ENCODE data around the gene LCNL1. TPM values are rescaled to one million over a fixed set of nuclear protein-coding genes. Genes with fewer than 3 reads are reported as not detected.

Gene LCNL1
- not detected for total RNA-seq

DNA sequence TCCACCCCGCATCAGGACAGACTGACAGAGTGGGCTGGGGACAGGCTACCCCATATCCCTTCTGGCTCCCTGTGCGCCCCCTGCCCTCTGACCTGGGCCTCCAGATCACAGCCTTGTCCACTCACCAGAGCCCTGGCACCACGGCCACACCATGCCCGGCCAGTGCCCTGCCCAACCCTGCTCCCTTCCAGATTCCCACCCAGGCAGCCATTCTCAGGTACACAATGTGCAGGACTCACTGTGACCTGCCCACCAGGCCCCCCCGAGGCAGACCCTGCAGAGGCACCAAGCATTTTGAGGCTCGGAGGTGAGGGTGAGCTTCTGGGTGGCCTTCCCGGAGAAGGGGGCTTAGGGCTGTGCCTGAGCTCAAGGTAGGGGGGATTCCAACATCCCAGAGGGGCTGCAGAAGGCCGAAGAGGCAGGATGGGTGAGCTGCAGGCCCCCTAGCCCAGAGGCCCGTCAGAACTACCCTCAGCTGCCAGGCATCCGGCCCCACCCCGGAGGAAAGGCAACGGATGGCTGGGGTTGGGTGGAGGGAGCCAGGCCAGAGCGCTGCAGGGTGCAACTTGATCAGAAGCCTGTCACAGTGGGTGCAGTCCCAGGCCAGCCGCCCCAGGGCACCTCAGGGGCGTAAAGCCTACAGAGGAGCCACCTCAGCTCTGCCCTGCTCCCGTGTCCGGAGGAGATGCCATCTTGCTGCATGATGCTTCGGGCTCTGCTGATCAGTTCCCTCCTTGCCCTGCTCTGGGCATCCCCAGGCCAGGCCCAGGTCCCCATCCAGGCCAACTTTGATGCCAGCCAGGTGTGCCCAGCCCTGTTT, at the start of gene LCNL1:
Gene LCNL1, plus strand, starts transcription at position 762 of the 820 bp plus-strand sequence. CDS start 594 bp downstream, outside the sequence.

DNA sequence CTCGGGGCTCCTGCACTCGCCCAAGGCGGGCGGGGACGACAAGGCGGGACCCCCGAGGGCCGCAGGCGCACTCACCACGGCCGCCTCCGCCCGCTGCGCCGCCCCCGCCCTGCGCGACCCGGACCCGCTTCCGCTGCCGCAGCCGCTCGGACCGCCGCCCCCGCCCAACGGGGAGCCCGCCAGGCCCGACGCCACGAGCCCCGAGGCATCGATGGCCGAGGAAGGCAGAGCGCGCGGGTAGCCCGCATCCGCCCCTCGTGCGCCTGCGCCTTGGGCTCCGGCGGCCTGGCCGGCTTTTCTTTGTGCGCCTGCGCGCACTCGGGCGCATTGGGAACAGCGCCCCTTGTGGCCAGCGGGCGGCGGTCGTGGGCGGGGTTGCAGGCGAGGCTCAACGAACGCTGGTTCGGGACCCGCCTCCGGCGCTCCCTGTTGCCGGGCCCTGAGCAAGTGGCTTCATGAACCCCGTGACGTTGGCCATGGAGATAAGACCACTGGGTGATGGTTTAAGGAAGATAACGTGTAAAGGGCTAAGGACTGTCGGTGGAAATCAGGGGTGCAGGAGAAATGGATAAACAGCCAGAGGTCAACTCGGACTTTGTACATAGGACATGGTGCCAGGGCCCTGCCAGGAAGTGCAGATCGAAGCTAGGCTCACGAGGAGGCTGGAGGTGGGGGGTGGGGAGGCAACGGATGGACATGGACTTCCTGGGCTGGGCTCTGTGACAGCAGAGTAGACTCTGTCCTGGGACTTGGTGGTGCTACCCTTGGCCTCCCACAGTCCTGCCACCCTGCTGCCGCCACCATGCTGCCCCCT, 38.1 kb upstream of the LCNL1 start, which contains the start of the genes C8G and FBXW5:
Gene C8G, plus strand, starts transcription at position 725 of the 814 bp plus-strand sequence. Its CDS starts 78 bp downstream, at position 803.
Gene FBXW5, minus strand, starts transcription at position 220 of the 814 bp plus-strand sequence. CDS start 655 bp downstream, outside the sequence.

DNA sequence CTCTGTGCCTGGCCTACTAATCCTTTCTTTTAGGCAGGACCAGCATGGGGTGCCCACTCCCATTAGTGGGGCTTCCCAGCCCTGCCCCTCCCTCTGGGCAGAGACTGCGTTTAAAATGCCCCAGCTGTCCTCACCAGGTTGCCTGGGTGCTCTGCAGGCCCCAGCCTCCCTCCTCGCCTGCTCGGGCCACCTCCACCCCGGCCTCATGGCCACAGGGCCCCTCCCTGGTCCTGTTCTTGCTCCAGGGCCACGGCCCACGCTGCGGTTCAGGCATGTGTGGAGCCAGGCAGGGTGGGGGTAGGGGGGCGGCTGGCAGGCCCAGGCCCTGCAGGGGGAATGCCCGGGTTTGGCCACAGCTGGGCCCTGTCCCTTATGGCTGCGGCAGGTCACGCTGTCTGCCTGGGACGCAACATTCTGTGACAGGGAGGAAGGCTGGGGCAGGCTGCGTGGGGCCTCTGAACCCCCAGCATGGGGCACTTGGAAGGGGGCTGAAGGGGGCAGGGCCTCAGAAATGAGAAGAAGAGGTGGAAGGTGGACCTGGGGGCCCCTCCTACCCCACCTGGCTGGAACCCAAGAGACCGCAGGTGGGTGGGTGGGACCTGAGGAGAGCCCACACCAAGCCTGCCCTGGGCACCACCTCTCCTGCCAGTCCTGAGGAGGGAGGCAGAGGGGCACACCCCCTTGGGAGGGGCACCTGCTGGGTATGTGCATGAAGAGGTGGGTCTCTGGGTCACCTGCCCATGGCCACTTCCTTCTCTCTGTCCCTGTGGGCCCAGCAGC, 31.1 kb upstream of the LCNL1 start, which contains the start of gene LCN12:
Gene LCN12, plus strand, starts transcription at position 733 of the 780 bp plus-strand sequence. CDS start 55 bp downstream, outside the sequence.

DNA sequence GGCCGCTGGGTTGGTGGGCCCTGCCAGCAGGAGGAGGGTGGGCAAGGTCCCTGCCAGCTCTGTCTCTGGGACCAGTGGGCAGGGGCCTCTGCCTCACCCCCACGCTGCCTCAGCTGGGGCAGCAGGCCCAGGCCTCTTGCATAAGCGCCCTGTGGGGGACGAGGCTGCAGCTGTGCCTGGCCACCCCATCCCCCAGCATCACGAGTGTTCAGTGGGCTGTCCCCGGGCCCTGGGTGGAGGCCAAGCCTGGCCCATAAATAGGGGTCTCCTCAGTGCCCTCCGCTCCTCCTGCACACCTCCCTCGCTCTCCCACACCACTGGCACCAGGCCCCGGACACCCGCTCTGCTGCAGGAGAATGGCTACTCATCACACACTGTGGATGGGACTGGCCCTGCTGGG, 5.6 kb upstream of the LCNL1 start, which contains the start of gene PTGDS:
Gene PTGDS, plus strand, starts transcription at position 282 of the 400 bp plus-strand sequence. Its CDS starts 75 bp downstream, at position 357.

DNA sequence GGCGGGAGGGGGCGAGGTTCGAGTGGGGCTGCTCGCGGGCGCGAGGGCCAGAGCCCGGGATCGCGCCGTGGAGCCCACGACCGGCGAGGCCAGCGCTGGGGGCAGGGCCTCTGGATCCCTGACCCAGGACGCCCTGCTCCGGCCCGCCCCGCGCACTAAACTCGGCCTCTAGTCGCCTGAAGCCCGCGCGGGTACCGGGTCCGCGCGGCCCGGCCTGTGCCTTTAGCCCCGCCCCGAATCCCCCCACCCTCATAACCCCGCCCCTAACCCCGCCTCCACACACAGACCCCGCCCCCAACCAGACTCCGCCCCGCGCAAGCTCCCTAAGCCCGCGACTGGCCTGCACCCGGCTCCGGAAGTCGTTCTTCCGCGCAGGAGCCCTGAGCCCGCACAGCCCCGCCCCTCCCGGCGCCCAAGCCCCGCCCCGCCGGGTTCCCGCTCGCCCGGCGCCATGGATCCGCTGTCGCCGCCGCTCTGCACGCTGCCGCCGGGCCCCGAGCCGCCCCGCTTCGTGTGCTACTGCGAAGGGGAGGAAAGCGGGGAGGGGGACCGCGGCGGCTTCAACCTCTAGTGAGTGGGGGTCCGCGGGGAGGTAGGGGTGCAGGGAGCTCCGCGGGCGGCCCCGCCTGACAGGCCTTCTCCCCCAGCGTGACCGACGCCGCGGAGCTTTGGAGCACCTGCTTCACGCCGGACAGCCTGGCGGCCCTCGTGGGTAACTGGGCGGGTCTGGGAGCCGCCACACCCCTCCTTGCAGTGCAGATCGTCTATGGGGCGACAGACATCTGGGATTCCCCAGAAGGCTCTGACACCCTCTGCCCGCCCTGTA, 9.4 kb downstream of the LCNL1 start, which contains the start of gene PAXX:
Gene PAXX, plus strand, starts transcription at position 430 of the 826 bp plus-strand sequence. Its CDS starts 22 bp downstream, at position 452.

DNA sequence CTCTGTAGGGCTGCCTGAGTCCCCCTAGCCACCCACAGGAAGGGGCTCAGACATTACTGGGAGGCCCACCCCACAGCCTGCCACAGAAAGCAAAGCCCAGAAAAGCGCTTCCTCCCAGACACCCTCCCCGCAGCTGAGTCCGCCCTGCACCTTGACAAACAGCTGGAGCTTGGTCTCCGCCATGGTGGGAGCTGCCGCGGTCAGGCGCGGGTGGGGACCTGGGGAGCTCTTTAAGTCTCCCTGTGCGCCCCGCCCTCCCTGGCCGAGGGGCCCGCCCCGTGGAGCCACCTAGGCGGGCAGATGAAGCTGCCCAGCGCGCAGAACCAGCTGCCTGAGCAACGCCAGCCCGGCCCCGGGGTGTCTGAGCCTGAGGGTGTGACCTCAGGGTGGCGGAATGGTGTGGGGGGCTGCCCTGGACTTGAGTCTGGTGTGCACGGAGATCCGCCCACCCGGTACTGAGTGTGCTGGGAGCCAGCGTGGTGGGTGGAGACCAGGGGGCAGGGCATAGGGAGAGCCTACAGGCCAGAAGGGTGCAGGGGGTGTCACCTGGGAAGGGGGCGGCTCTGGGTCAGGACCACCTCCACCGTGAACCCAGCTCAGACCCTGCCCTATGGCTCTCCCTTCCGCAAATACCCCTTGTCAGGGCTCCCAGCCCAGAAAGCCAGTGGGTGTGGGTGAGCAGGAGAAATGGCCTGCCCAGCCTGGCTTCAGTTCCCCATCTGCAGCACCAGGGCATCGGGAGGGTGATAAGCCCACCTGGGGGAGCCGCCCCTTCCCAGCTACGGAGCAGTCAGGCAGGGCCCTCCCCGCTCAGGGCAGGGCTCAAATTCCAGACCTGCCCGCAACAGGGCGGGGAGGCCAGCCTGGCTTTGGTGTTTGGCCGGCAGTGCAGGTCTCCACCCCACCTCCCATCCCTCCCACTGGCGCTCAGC, 13.8 kb downstream of the LCNL1 start, which contains the start of gene CLIC3:
Gene CLIC3, minus strand, starts transcription at position 208 of the 932 bp plus-strand sequence. Its CDS starts 25 bp downstream, at position 183.

DNA sequence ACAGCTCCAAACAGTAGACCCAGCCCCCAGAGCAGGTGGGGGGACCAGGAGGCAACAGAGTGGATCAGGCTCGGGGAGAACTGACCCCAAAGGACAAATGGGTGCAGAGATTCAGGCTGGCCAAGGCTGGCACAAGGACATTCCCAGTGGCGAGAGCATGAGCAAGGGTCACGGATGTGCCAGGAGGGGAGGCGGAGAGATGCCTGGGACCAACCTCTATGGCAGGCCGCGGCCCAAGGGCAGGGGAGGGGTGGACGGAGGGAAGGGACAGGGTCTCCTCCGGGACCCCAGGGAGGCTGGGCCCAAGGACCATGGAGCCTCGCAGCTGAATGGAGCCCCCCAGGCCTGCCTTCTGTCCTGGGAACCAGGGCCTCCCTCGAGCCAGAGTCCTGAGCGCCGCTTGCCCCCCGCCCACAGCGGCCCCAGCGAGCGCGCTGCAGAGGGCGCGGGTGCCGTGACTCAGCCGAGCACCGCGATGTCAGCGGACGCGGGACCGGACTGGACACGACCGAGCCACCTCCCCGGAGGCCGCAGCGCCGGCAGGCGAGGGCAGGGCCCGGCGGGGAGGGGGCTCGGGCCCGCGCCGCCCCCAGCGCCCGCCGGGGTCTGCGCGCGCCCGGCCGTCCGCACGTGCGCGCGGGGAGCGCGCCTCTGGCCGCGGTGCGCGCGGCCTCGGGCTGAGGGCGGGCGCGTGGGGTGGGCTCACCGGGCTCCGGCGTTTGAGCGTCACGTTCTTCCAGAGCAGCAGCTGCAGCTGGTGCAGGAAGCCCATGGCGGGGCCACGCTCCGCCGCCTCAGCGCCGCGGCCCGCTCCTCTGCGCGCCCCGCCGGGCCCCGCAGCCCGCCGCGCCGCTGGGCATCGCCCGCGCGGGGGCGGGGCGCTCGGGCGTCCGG, 44.8 kb downstream of the LCNL1 start, which contains the start of gene ABCA2:
Gene ABCA2, minus strand, starts transcription at position 869 of the 894 bp plus-strand sequence. Its CDS starts 97 bp downstream, at position 772.

DNA sequence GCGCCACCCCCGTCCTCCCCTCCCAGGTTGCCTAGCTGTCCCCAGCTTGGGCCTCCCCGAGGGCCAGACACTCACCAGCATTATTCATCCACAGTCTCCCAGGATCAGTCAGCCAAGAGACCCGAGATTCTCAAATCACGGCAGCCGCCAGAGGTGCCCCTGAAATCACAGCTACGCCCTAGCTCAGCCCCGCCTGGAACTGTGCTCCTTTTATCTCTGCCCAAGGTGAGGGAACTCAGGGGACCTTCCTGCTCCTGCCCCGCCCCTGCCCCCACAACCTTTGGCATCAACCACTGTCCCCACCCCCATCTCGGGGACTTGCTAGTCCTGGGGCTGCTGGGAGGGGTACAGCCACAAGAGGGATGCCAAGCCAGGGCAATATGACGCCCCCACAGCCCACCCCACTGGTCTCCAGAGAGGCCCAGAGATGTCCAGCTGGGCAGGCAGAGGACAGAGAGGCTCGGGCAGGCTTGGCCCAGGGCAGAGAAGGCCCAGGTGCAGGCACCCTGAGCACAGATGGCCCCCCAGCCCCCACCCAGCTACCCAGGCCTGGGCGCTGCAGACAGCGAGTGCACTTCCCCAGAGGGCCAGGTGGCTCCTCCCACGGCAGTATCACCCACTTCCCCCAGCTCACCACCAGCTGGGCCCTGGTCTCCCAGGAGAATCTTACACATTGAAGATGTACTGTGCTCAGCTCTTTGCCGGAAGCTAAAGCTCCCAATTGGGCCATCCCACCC, 49.3 kb downstream of the LCNL1 start, which contains the start of gene FUT7:
Gene FUT7, minus strand, starts transcription at position 185 of the 737 bp plus-strand sequence. Its CDS starts 97 bp downstream, at position 88.

Other genes starting within 250 kb of the LCNL1 start
- gene LCN10, start 240.1 kb upstream of the LCNL1 start, total RNA-seq, result not detected
- gene LCN6, start 234.5 kb upstream of the LCNL1 start, total RNA-seq, result not detected
- gene LCN8, start 224.8 kb upstream of the LCNL1 start, total RNA-seq, result not detected
- not detected for gene LCN15, start 218.5 kb upstream of the LCNL1 start, total RNA-seq
- gene TMEM141, start 191.6 kb upstream of the LCNL1 start, total RNA-seq, result 10 to 100 TPM; 42.3 to 55.4 TPM
- gene CCDC183, start 186.7 kb upstream of the LCNL1 start, total RNA-seq, result under 1 TPM; 0.67 to 0.69 TPM
- 100 to 1,000 TPM in 1 of 2 donors, 10 to 100 TPM in 1; 84.3 to 100 TPM for gene RABL6, start 175.0 kb upstream of the LCNL1 start, total RNA-seq
- gene AJM1, start 140.5 kb upstream of the LCNL1 start, total RNA-seq, result under 1 TPM; 0.33 to 0.34 TPM
- 10 to 100 TPM; 40.0 to 51.6 TPM for gene PHPT1, start 133.6 kb upstream of the LCNL1 start, total RNA-seq
- gene MAMDC4, start 130.6 kb upstream of the LCNL1 start, total RNA-seq, result under 1 TPM; 0.67 to 0.69 TPM
- gene EDF1, start 116.7 kb upstream of the LCNL1 start, total RNA-seq, result 100 to 1,000 TPM; 181 to 217 TPM
- gene TRAF2, start 96.5 kb upstream of the LCNL1 start, total RNA-seq, result 10 to 100 TPM; 18.9 to 27.3 TPM
- gene FBXW5, start 38.3 kb upstream of the LCNL1 start, total RNA-seq, result 100 to 1,000 TPM; 140 to 142 TPM
- gene C8G, start 37.8 kb upstream of the LCNL1 start, total RNA-seq, result under 1 TPM in 1 of 2 donors, not detected in 1; under 0.01 TPM
- gene LCN12, start 30.7 kb upstream of the LCNL1 start, total RNA-seq, result not detected
- gene PTGDS, start 5.5 kb upstream of the LCNL1 start, total RNA-seq, result not detected
- 10 to 100 TPM; 15.1 to 20.6 TPM for gene PAXX, start 9.4 kb downstream of the LCNL1 start, total RNA-seq
- gene CLIC3, start 13.6 kb downstream of the LCNL1 start, total RNA-seq, result not detected
- gene ABCA2, start 45.2 kb downstream of the LCNL1 start, total RNA-seq, result 10 to 100 TPM in 1 of 2 donors, 1 to 10 TPM in 1; 6.0 to 15.5 TPM
- not detected for gene FUT7, start 49.1 kb downstream of the LCNL1 start, total RNA-seq
- 1 to 10 TPM; 4.8 to 5.7 TPM for gene NPDC1, start 63.2 kb downstream of the LCNL1 start, total RNA-seq
- not detected for gene ENTPD2, start 71.1 kb downstream of the LCNL1 start, total RNA-seq
- 10 to 100 TPM in 1 of 2 donors, 1 to 10 TPM in 1; 5.5 to 12.0 TPM for gene SAPCD2, start 87.6 kb downstream of the LCNL1 start, total RNA-seq
- 10 to 100 TPM; 27.0 to 34.4 TPM for gene UAP1L1, start 94.5 kb downstream of the LCNL1 start, total RNA-seq
- gene MAN1B1, start 104.0 kb downstream of the LCNL1 start, total RNA-seq, result 10 to 100 TPM; 44.3 to 55.7 TPM
- 100 to 1,000 TPM in 1 of 2 donors, 10 to 100 TPM in 1; 90.9 to 110 TPM for gene DPP7, start 131.7 kb downstream of the LCNL1 start, total RNA-seq
- gene GRIN1, start 156.2 kb downstream of the LCNL1 start, total RNA-seq, result not detected
- gene LRRC26, start 187.1 kb downstream of the LCNL1 start, total RNA-seq, result not detected
- not detected for gene TMEM210, start 189.1 kb downstream of the LCNL1 start, total RNA-seq
- 10 to 100 TPM; 20.6 to 25.6 TPM for gene ANAPC2, start 205.6 kb downstream of the LCNL1 start, total RNA-seq
- gene SSNA1, start 205.7 kb downstream of the LCNL1 start, total RNA-seq, result 100 to 1,000 TPM in 1 of 2 donors, 10 to 100 TPM in 1; 70.2 to 109 TPM
- gene TPRN, start 217.7 kb downstream of the LCNL1 start, total RNA-seq, result 10 to 100 TPM in 1 of 2 donors, 1 to 10 TPM in 1; 7.7 to 12.7 TPM
- gene TMEM203, start 222.7 kb downstream of the LCNL1 start, total RNA-seq, result 10 to 100 TPM; 34.1 to 43.6 TPM
- 10 to 100 TPM; 12.4 to 16.0 TPM for gene NDOR1, start 222.7 kb downstream of the LCNL1 start, total RNA-seq
- gene RNF208, start 239.2 kb downstream of the LCNL1 start, total RNA-seq, result not detected
- under 1 TPM; 0.67 to 0.69 TPM for gene CYSRT1, start 242.2 kb downstream of the LCNL1 start, total RNA-seq
- under 1 TPM in 1 of 2 donors, not detected in 1; under 0.01 TPM for gene RNF224, start 244.5 kb downstream of the LCNL1 start, total RNA-seq
- gene SLC34A3, start 247.9 kb downstream of the LCNL1 start, total RNA-seq, result not detected